HS-27A (cell line): Measurements from ENCODE around the gene AKT2.
"Not testable (repeated sequence)": the region's sequence is repeated elsewhere in the genome, so short reads cannot be mapped to it uniquely, and the experiment has no call there.

Experiments used
- DNase-seq: peaks from one replicate; pipeline ENCODE4 v3.0.0-alpha.2; 2012; ENCODE audit warnings: low read depth, missing footprints

The AKT2 gene

GRCh38 chr19:40284501-40285352, at the start of gene AKT2:
Gene AKT2 (minus strand): TSS chr19:40285345. CDS start chr19:40265267, 20,078 bp downstream.
- no peak for DNase-seq

DNA sequence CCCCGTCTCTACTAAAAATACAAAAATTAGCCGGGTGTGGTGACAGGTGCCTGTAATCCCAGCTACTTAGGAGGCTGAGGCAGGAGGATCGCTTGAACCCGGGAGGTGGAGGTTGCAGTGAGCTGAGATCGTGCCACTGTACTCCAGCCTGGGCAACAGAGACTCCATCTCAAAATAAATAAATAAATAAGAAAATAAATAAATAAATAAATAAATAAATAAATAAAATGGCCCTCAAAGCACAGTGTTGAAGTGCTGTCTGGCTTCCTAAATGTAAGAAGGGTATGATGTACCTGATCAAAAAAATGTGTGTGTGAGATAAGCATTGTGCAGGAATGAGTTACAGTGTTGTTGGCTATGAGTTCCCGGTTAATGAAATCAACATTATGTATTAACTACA, 47.9 kb upstream of the AKT2 start:
- not testable (repeated sequence) for DNase-seq

DNA sequence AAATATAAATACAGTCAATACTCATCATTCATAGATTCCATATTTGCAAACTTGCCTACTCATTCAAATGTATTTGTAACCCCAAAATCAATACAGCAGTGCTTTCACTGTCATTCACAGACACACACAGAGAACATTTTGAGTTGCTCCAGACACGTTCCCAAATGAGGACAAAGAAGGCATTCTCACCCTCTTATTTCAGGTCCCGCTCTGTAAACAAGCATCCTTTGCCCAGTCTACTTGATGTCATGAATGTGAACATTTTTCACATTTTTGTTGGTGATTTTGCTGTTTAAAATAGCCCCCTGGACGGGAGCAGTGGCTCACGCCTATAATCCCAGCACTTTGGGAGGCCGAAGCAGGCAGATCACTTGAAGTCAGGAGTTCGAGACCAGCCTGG, 47.5 kb upstream of the AKT2 start:
- no peak for DNase-seq

DNA sequence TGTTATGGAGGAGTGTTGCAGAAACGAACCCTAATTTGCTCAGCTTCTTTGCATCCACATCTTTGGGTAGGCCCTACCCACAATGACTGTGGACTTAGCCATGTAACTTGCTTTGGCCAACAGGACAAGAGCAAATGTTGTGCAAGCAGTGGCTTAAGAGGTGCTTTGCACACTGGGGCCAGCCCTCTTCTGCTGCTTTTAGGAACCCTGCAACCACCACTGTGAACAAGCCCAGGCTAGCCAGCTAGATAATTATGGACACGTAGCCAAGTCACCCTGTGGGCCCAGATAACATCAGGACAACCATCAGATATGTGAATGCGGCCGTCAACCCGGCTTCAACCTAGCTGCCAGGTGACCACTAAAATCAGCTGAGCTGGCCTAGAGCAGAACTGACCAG, 45.9 kb upstream of the AKT2 start:
- no peak for DNase-seq

GRCh38 chr19:40326201-40326600, 41.1 kb upstream of the AKT2 start:
- no peak for DNase-seq

DNA sequence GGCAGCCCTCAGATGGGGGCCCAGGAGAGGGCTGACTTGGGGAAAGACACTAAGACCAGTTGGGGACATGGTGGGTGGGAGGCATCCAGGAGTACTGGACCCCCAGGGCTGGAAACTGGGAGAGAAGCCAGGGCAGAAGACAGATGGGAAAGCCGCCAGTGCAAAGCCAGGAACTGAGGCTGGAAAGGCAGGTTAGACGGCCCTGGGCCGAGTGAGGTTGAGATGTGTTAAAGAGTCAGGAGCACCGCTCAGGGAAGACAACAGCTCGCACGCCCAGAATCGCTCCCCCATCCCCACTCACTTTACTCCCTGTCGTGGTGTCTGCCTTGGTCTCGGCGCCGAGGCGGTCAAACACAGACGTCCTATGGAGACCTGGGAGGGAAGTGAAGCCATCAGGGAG, 38.6 kb upstream of the AKT2 start:
- no peak for DNase-seq

- no peak for DNase-seq
Measured at GRCh38 chr19:40322951-40323615, 37.9 kb upstream of the AKT2 start.

DNA sequence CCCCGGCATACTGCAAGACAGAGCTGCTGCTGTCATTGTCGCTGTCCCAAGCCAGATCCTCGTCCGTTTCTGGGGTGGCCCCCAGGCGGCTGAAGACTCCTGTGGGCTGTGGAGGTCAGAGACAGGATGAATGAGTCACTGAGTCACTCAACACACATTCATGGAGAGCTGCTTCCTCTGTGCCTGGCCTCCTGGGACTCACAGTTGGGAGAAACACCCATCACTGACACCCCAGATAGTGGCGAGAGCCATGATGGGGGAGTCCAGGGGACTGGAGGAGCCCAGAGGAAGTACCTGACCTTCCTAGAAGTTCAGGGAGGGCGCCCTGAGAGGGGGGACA, 37.1 kb upstream of the AKT2 start:
- no peak for DNase-seq

GRCh38 chr19:40321566-40322270, 36.6 kb upstream of the AKT2 start:
- DNase-seq: no peak

- no peak for DNase-seq
Measured at GRCh38 chr19:40321076-40321475, 35.9 kb upstream of the AKT2 start.

DNA sequence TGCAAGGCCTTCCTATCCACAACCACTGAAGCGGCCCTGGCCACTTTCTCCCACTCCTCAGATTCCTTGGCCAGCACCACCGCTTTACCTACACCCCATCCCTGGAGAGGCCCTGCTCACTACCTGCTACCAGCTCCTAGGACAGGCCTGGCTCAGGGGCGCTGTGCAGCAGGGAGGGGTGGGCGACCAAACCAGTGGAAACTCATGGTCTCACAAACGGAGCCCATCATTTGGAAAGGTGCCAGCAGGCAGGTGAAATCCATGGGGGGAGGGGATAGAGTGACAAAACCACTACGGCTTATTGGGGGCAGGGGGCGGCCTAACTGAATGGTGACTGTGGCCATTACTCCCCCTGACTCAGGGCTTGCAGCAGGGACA, 35.4 kb upstream of the AKT2 start:
- DNase-seq: no peak

DNA sequence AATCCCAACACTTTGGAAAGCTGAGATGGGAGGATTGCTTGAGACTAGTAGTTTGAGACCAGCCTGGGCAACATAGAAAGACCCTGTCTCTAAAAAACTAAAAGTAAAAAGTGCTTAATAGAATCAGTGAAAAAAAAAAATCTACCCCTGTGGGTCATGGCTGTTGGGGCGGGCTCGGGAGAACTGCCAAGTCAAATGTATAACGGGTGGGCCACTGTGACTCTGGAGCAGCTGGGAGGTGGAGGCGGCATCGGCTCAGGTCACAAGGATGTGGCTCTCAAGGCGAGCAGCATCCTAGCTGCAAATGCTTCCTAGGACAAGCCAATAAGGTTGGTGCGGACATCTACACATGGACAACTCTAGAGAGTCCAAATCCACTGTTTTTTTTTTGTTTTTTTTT, 32.2 kb upstream of the AKT2 start:
- DNase-seq: no peak

- no peak for DNase-seq
Measured at GRCh38 chr19:40315812-40316470, 30.8 kb upstream of the AKT2 start.

DNA sequence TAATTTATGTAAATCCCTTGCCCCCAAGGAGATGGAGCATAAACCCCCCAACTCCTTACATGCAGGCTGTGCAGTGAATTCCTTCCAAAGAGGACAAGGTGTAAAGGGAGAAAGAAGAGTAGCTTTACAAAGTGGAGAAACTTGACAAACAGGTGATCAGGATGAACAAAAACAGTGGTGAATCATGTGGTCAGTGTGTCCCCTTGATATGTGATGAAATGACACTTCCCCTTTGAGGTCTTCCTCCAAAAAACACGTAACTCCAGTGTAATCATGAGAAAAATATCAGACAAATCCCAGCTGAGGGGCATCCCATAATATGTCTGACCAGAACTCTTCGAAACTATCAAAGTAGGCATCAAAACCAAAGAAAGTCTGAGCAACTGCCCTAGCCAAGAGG, 29.5 kb upstream of the AKT2 start:
- no peak for DNase-seq

GRCh38 chr19:40313229-40313983, 28.3 kb upstream of the AKT2 start:
- no peak for DNase-seq

DNA sequence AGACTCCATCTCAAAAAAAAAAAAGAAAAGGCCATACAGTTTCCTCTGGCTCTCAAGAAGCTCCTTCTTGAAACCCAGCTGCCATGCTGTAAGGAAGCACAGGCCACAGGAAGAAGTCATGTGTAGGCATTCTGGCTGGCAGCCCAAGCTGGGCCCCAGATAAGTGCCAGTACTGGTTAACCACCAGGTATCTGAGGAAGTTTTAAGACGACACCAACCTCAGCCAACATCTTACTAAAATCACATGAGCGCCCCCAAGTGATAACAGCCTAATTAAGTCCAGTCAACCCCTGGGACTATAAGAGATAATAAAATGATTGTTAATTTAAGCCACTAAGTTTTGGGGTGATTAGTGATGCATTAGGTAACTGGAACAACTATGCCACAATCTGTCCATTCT, 27.4 kb upstream of the AKT2 start:
- DNase-seq: no peak

DNA sequence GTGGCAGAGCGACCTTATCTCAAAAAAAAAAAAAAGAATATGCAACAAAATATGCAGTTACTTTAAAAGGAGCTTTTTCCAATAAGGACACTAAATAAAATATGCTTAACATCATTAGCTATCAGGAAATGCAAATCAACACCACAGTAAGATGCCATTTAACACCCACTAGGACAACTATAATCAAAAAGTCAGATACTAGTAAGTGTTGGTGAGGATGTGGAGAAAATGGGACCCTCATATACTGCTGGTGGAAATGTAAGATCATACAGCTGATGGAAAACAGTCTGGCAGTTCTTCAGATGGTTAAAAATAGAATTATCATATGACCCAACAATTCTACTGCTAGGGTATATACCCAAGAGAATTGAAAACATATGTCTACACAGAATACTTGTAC, 24.5 kb upstream of the AKT2 start:
- DNase-seq: no peak

DNA sequence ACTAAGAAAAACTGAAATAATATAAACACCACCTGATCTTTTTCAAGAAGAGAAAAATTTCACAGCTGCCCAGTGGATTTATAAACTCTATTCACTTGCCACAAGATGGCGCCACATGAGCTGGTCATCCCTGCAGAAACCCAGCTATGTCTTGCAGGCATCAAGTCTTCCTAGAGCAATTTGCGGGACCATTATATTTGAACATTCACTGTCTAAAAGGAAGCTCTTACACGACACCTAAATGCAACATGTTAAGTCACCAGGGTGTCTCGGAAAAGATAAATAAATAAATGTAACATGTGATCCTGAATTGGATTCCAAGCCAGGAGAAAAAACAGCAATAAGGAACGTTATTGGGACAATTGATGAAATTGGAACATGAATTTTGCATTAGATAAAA, 20.3 kb upstream of the AKT2 start:
- DNase-seq: peak; percentile 74

- DNase-seq: no peak
Measured at GRCh38 chr19:40304306-40304705, 19.2 kb upstream of the AKT2 start.

DNA sequence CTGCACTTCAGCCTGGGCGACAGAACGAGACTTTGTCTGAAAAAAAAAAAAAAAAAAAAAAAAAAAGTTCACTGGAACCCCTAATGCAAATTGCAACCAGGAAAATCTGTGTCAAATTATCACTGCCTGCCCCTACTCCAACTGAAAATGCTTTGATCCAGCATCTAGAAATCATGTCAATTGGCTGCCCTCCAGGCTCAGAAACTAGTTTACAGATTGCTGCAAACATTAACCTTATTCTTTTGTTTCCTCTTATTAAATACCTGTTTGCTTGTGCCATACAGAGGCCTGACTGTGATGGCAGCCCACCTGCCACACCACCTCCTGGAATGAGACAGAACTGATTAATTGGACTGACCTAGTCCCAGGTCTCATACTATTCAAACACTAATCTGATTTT, 18.6 kb upstream of the AKT2 start:
- DNase-seq: no peak

GRCh38 chr19:40302224-40303011, 17.3 kb upstream of the AKT2 start:
- DNase-seq: no peak
